Fibroblast of lung (primary cell): ENCODE data around the gene FAM222B. TPM values are rescaled to one million over a fixed set of nuclear protein-coding genes. Genes with fewer than 3 reads are reported as not detected.

Experiments
- DNase-seq, 2 donors: peaks; one replicate each; pipeline versions ENCODE4 v3.0.0 to v3.0.0-alpha.2; 2010; ENCODE audit warnings: low read depth in 2 of 2
- H2AFZ ChIP-seq: 2 replicates; pipeline ENCODE4 v1.5.1; 2012; ENCODE audit warnings: low read length, control low read depth, inconsistent platforms
- H3K27ac ChIP-seq: 2 replicates; pipeline ENCODE4 v1.5.1; 2011; ENCODE audit warnings: low read length, control low read depth; ENCODE audit not compliant: insufficient read depth
- H3K27me3 ChIP-seq: 2 replicates; pipeline ENCODE4 v1.5.1; 2011; ENCODE audit warnings: mild to moderate bottlenecking, low read length; ENCODE audit not compliant: control insufficient read depth, insufficient read depth
- H3K36me3 ChIP-seq: 2 replicates; pipeline ENCODE4 v1.5.1; 2011; ENCODE audit warnings: low read length; ENCODE audit not compliant: control insufficient read depth, insufficient read depth
- H3K4me1 ChIP-seq: 2 replicates; pipeline ENCODE4 v1.5.1; 2011; ENCODE audit warnings: low read length; ENCODE audit not compliant: control insufficient read depth, insufficient read depth; ENCODE audit errors: extremely low read depth
- H3K4me2 ChIP-seq: 2 replicates; pipeline ENCODE4 v1.5.1; 2011; ENCODE audit warnings: low read length, control low read depth; ENCODE audit not compliant: insufficient read depth; ENCODE audit errors: extremely low read depth
- H3K4me3 ChIP-seq, 4 experiments: fragments of 200-600 bp in 1 of 4; sonication (generic) in 1 of 4; replicated peaks in 1 of 4; 2 replicates each; pipeline ENCODE4 v1.5.1; 2011 to 2016; ENCODE audit warnings: low read length in 4 of 4, low read depth in 3 of 4, mild to moderate bottlenecking in 3 of 4, control low read depth in 2 of 4, inconsistent platforms in 1 of 4, mixed read lengths in 1 of 4; ENCODE audit not compliant: insufficient read depth in 1 of 4; ENCODE audit errors: control extremely low read depth in 1 of 4
- H3K79me2 ChIP-seq: 2 replicates; pipeline ENCODE4 v1.5.1; 2012; ENCODE audit warnings: mild to moderate bottlenecking, low read length, inconsistent platforms; ENCODE audit not compliant: control insufficient read depth, insufficient read depth
- H3K9ac ChIP-seq: 2 replicates; pipeline ENCODE4 v1.5.1; 2011; ENCODE audit warnings: mild to moderate bottlenecking, low read length, control low read depth; ENCODE audit not compliant: insufficient read depth
- H3K9me3 ChIP-seq: 2 replicates; pipeline ENCODE4 v1.5.1; 2012; ENCODE audit warnings: low read depth, low read length; ENCODE audit not compliant: control insufficient read depth, insufficient read depth
- H4K20me1 ChIP-seq: 2 replicates; pipeline ENCODE4 v1.5.1; 2011; ENCODE audit warnings: low read length; ENCODE audit not compliant: control insufficient read depth, insufficient read depth; ENCODE audit errors: extremely low read depth
- EZH2 ChIP-seq: IDR thresholded peaks from 2 replicates; pipeline ENCODE4 v1.5.1; 2012; ENCODE audit warnings: low read length, control low read depth, mild to moderate bottlenecking; ENCODE audit errors: missing control alignments
- polyA plus RNA-seq, 2 donors: library from polyadenylated mRNA; depleted of rRNA in 1 of 2; stranded (reverse) in 1 of 2; unstranded in 1 of 2; fragments of >200 nt; gene quantifications; 2 replicates each; pipeline ENCODE4 v1.2.1, GENCODE V29; 2011 to 2012; ENCODE audit warnings: missing spikeins in 1 of 2
- total RNA-seq: library from RNA; depleted of rRNA; stranded (reverse); fragments of >200 nt; gene quantifications from 2 replicates; pipeline ENCODE4 v1.2.1, GENCODE V29; 2014
- TF ChIP-seq, protein P1 (sequence below), 2 donors: IDR thresholded peaks in 1 of 2; conservative IDR thresholded peaks in 1 of 2; 1 replicate in 1 of 2; 2 replicates in 1 of 2; pipeline ENCODE4 v1.5.1; 2011 to 2012; ENCODE audit warnings: low read length in 2 of 2, control low read depth in 1 of 2, inconsistent platforms in 1 of 2, low read depth in 1 of 2, mild to moderate bottlenecking in 1 of 2

Gene FAM222B
- total and polyA plus RNA-seq, 2 donors (not counting 1 experiment from before 2014, with no cell fraction given) = 2.8 to 9.0 TPM

GRCh38 chr17:28726226-28726626 is 116.4 kb downstream of the FAM222B start, which contains the start of gene TLCD1:
TSS of gene TLCD1 (minus strand) at chr17:28726233. CDS start at chr17:28726097, 136 bp downstream.
- no peak for TF ChIP-seq EZH2
- TF ChIP-seq, protein P1, sequence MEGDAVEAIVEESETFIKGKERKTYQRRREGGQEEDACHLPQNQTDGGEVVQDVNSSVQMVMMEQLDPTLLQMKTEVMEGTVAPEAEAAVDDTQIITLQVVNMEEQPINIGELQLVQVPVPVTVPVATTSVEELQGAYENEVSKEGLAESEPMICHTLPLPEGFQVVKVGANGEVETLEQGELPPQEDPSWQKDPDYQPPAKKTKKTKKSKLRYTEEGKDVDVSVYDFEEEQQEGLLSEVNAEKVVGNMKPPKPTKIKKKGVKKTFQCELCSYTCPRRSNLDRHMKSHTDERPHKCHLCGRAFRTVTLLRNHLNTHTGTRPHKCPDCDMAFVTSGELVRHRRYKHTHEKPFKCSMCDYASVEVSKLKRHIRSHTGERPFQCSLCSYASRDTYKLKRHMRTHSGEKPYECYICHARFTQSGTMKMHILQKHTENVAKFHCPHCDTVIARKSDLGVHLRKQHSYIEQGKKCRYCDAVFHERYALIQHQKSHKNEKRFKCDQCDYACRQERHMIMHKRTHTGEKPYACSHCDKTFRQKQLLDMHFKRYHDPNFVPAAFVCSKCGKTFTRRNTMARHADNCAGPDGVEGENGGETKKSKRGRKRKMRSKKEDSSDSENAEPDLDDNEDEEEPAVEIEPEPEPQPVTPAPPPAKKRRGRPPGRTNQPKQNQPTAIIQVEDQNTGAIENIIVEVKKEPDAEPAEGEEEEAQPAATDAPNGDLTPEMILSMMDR (conservative IDR thresholded peaks at IDR 0.05 in 1 of 2, IDR thresholded peaks at IDR 0.05 in 1 of 2; ENCODE audit: low read depth in 1 of 2, low read length in 2 of 2) = no peak
- H3K4me2 ChIP-seq = peak within 1 kb of the TSS; percentile 95
- H3K27me3 ChIP-seq = no peaks in the 10 kb centered on the region
- H3K79me2 ChIP-seq = peaks cover 21% of the 10 kb centered on the region
- peak within 1 kb of the TSS; percentile 70 for H2AFZ ChIP-seq
- H4K20me1 ChIP-seq = no peaks in the 10 kb centered on the region
- H3K4me1 ChIP-seq = peaks cover 17% of the 10 kb centered on the region
- H3K27ac ChIP-seq = peak within 1 kb of the TSS; percentile 68
- H3K36me3 ChIP-seq = peaks cover 8% of the 10 kb centered on the region
- peak within 1 kb of the TSS; percentile 61 for H3K9ac ChIP-seq
- peak within 1 kb of the TSS; percentile 66 to 78 (median 74) for H3K4me3 ChIP-seq
- H3K9me3 ChIP-seq = no peaks in the 10 kb centered on the region
- peak; percentile 57 to 58 for DNase-seq

DNA sequence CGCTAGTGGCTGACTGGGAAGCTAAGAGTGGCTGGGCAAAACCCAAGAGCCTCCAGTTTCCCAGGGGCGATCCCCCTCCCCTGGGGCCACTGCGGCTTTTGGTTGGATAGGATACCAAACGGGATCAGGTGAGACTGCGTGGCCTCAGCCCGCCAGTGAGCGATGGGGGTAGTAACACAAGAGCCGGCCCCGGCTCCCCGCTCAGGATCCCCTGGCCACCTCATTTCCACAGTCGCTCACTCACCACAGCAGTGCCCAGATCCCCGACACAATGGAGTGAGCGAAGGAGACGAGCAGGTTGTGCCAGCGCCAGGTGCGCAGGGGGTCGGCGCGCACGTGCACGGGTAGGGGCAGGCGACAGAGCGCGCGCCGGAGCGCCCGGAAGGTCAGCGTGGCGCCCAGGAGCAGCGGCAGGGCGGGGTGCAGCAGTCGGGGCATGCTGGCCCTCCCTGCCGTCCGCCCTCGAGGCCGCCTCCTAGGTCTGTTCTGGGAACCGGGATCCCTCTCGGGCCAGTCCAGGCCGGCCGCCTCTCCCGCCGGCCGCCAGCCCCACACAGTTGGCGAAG is 116.8 kb downstream of the FAM222B start:
- H3K4me2 ChIP-seq = peak overlapping the region; percentile 59
- DNase-seq = peak; percentile 74 to 80
- TF ChIP-seq, protein P1 (conservative IDR thresholded peaks at IDR 0.05 in 1 of 2, IDR thresholded peaks at IDR 0.05 in 1 of 2; ENCODE audit: low read depth in 1 of 2, low read length in 2 of 2) = no peak
- TF ChIP-seq EZH2 = no peak
- peaks cover 26% of the 10 kb centered on the region for H3K79me2 ChIP-seq
- peak overlapping the region; percentile 58 for H3K9ac ChIP-seq
- H4K20me1 ChIP-seq = no peaks in the 10 kb centered on the region
- peak overlapping the region; percentile 68 for H3K27ac ChIP-seq
- no peaks in the 10 kb centered on the region for H3K27me3 ChIP-seq
- H3K4me1 ChIP-seq = peaks cover 17% of the 10 kb centered on the region
- H3K4me3 ChIP-seq = peak overlapping the region; percentile 24 to 78 (median 50)
- no peak overlapping the region for H2AFZ ChIP-seq
- no peaks in the 10 kb centered on the region for H3K9me3 ChIP-seq
- H3K36me3 ChIP-seq = peaks cover 10% of the 10 kb centered on the region

GRCh38 chr17:28725166-28725659 is 117.4 kb downstream of the FAM222B start:
- H3K4me3 ChIP-seq = peak overlapping the region; percentile 24 to 78 (median 50)
- no peak overlapping the region for H2AFZ ChIP-seq
- H3K4me1 ChIP-seq = peaks cover 17% of the 10 kb centered on the region
- no peaks in the 10 kb centered on the region for H3K9me3 ChIP-seq
- peak overlapping the region; percentile 59 for H3K4me2 ChIP-seq
- no peaks in the 10 kb centered on the region for H3K27me3 ChIP-seq
- peaks cover 31% of the 10 kb centered on the region for H3K79me2 ChIP-seq
- peak; percentile 61 to 77 for DNase-seq
- H4K20me1 ChIP-seq = no peaks in the 10 kb centered on the region
- H3K9ac ChIP-seq = peak overlapping the region; percentile 58
- TF ChIP-seq, protein P1 (conservative IDR thresholded peaks at IDR 0.05 in 1 of 2, IDR thresholded peaks at IDR 0.05 in 1 of 2; ENCODE audit: low read depth in 1 of 2, low read length in 2 of 2) = no peak
- TF ChIP-seq EZH2 = no peak
- H3K27ac ChIP-seq = peak overlapping the region; percentile 68
- peaks cover 11% of the 10 kb centered on the region for H3K36me3 ChIP-seq
